WTC11 (cell line): ENCODE results near the gene PLA1A. TPM values are rescaled to one million over a fixed set of nuclear protein-coding genes. Genes with fewer than 3 reads are reported as not detected.

Experiments used
- ATAC-seq: fragments of 200-7000 bp; cut with Tn5 transposase; 2 replicates; pipeline ENCODE4 v1.10.0; 2021; ENCODE audit warnings: mild to moderate bottlenecking, moderate library complexity
- CTCF ChIA-PET: fragments of 300-600 bp; sonication (Branson Sonifier 250); formaldehyde crosslinking; loops from one replicate; lab custom pipeline; 2021; ENCODE audit warnings: antibody characterized with exemption; lab: Charles Lee
- POLR2A ChIA-PET: fragments of 350-600 bp; sonication (Branson Sonifier 250); formaldehyde crosslinking; loops from one replicate; lab custom pipeline; 2021; ENCODE audit warnings: antibody characterized with exemption; lab: Charles Lee
- DNase-seq: peaks from one replicate; pipeline ENCODE4 v3.0.0; 2021; ENCODE audit warnings: low spot score
- H3K27ac Mint-ChIP-seq: 2 replicates; pipeline ENCODE4 v1.8.0; 2021; ENCODE audit warnings: mixed read lengths
- H3K27me3 Mint-ChIP-seq: 2 replicates; pipeline ENCODE4 v1.8.0; 2021; ENCODE audit warnings: low read depth, mild to moderate bottlenecking, moderate library complexity, mixed read lengths
- H3K36me3 Mint-ChIP-seq: 2 replicates; pipeline ENCODE4 v1.8.0; 2021; ENCODE audit warnings: mixed read lengths
- H3K4me1 Mint-ChIP-seq: 2 replicates; pipeline ENCODE4 v1.8.0; 2022; ENCODE audit warnings: mixed read lengths
- H3K4me3 Mint-ChIP-seq: 2 replicates; pipeline ENCODE4 v1.8.0; 2021; ENCODE audit warnings: mild to moderate bottlenecking, moderate library complexity, mixed read lengths
- H3K9me3 Mint-ChIP-seq: 2 replicates; pipeline ENCODE4 v1.8.0; 2021; ENCODE audit warnings: mixed read lengths
- AFF4 ChIP-seq: sonication (generic); formaldehyde crosslinking; IDR thresholded peaks from 2 replicates; pipeline ENCODE4 v1.8.1; 2023; ENCODE audit warnings: mild to moderate bottlenecking, missing genetic modification reagents, borderline replicate concordance
- CDX4 ChIP-seq: fragments of 250-450 bp; sonication (Bioruptor Pico); IDR thresholded peaks from 2 replicates; pipeline ENCODE4 v1.9.0; 2021; ENCODE audit warnings: moderate library complexity, mild to moderate bottlenecking, inconsistent platforms, borderline replicate concordance
- ETV6 ChIP-seq: sonication (generic); formaldehyde crosslinking; IDR thresholded peaks from 2 replicates; pipeline ENCODE4 v1.8.1; 2022; ENCODE audit warnings: mild to moderate bottlenecking, missing genetic modification reagents
- GABPB1 ChIP-seq: sonication (generic); formaldehyde crosslinking; IDR thresholded peaks from 2 replicates; pipeline ENCODE4 v1.8.1; 2023; ENCODE audit warnings: mild to moderate bottlenecking, missing genetic modification reagents
- GTF2I ChIP-seq: fragments of 250-450 bp; sonication (Bioruptor Pico); conservative IDR thresholded peaks from 2 replicates; pipeline ENCODE4 v1.4.0; 2021; ENCODE audit warnings: mild to moderate bottlenecking
- IRF2 ChIP-seq: sonication (generic); formaldehyde crosslinking; IDR thresholded peaks from 2 replicates; pipeline ENCODE4 v1.8.0; 2022; ENCODE audit warnings: low read depth, missing genetic modification reagents, borderline replicate concordance
- JAZF1 ChIP-seq: fragments of 250-450 bp; sonication (Bioruptor Pico); IDR thresholded peaks from 2 replicates; pipeline ENCODE4 v1.9.0; 2021; ENCODE audit warnings: moderate library complexity, mild to moderate bottlenecking, inconsistent platforms
- NFATC4 ChIP-seq: fragments of 250-450 bp; sonication (Bioruptor Pico); IDR thresholded peaks from 2 replicates; pipeline ENCODE4 v1.9.0; 2021; ENCODE audit warnings: mild to moderate bottlenecking
- NFYB ChIP-seq: sonication (generic); formaldehyde crosslinking; conservative IDR thresholded peaks from 2 replicates; pipeline ENCODE4 v1.8.0; 2022; ENCODE audit warnings: low read depth, missing genetic modification reagents
- OVOL2 ChIP-seq: fragments of 250-450 bp; sonication (Bioruptor Pico); IDR thresholded peaks from 2 replicates; pipeline ENCODE4 v1.9.0; 2021; ENCODE audit warnings: mild to moderate bottlenecking, borderline replicate concordance
- PRDM15 ChIP-seq: sonication (generic); formaldehyde crosslinking; IDR thresholded peaks from 2 replicates; pipeline ENCODE4 v1.8.0; 2022; ENCODE audit warnings: missing genetic modification reagents
- PREB ChIP-seq: sonication (generic); formaldehyde crosslinking; IDR thresholded peaks from 2 replicates; pipeline ENCODE4 v1.8.1; 2022; ENCODE audit warnings: mild to moderate bottlenecking, missing genetic modification reagents, moderate library complexity, borderline replicate concordance
- RORB ChIP-seq: fragments of 250-450 bp; sonication (Bioruptor Pico); IDR thresholded peaks from 2 replicates; pipeline ENCODE4 v1.9.0; 2021; ENCODE audit warnings: mild to moderate bottlenecking
- SOX15 ChIP-seq: fragments of 250-450 bp; sonication (Bioruptor Pico); IDR thresholded peaks from 2 replicates; pipeline ENCODE4 v1.9.0; 2021; ENCODE audit warnings: mild to moderate bottlenecking
- STAT6 ChIP-seq: sonication (generic); formaldehyde crosslinking; conservative IDR thresholded peaks from 2 replicates; pipeline ENCODE4 v1.8.1; 2023; ENCODE audit warnings: mild to moderate bottlenecking, low read depth, missing genetic modification reagents, moderate library complexity
- TEAD1 ChIP-seq: sonication (generic); formaldehyde crosslinking; IDR thresholded peaks from 2 replicates; pipeline ENCODE4 v1.8.0; 2022; ENCODE audit warnings: mild to moderate bottlenecking, missing genetic modification reagents
- ZMAT4 ChIP-seq: fragments of 250-450 bp; sonication (Bioruptor Pico); IDR thresholded peaks from 2 replicates; pipeline ENCODE4 v1.9.0; 2021; ENCODE audit warnings: mild to moderate bottlenecking
- ZNF138 ChIP-seq: sonication (generic); formaldehyde crosslinking; conservative IDR thresholded peaks from 2 replicates; pipeline ENCODE4 v1.8.1; 2022; ENCODE audit warnings: mild to moderate bottlenecking, moderate library complexity, missing genetic modification reagents
- ZNF317 ChIP-seq: sonication (generic); formaldehyde crosslinking; IDR thresholded peaks from 2 replicates; pipeline ENCODE4 v1.8.1; 2023; ENCODE audit warnings: low read depth, mild to moderate bottlenecking, moderate library complexity, missing genetic modification reagents, borderline replicate concordance
- total RNA-seq: library from RNA; stranded (reverse); gene quantifications from 3 replicates; pipeline ENCODE4 v1.2.3, GENCODE V29; 2021

Gene PLA1A
- total RNA-seq, 1 experiment from 2014 or later: not detected

- DNase-seq (no peak), ATAC-seq (no peak)
- H3K4me1 Mint-ChIP-seq: peaks cover 9% of the 10 kb centered on the region; the same call in 1 of the 2 replicates
- TF ChIP-seq IRF2 (CRISPR knock-in tag) (no peak), ZNF138 (CRISPR knock-in tag) (no peak)
- POLR2A ChIA-PET: no interaction called here
- H3K27me3 Mint-ChIP-seq: peaks cover 2% of the 10 kb centered on the region
- CTCF ChIA-PET: interaction anchor here (0.8 to 1.0 kb wide), 2 partner anchors 42 to 122 kb away, joined by 3 to 5 read pairs; no protein-coding TSS in a partner anchor
- H3K36me3 Mint-ChIP-seq: no peaks in the 10 kb centered on the region
- H3K9me3 Mint-ChIP-seq: peaks cover 2% of the 10 kb centered on the region; the same call in 1 of the 2 replicates
- H3K4me3 Mint-ChIP-seq: no peak overlapping the region
- H3K27ac Mint-ChIP-seq: no peak overlapping the region
These were observed 38.9 kb upstream of the PLA1A start for GRCh38 chr3:119558626-119559317.

- TF ChIP-seq OVOL2 (CRISPR knock-in tag) (no peak), ZNF317 (CRISPR knock-in tag) (no peak), SOX15 (CRISPR knock-in tag) (no peak), NFATC4 (CRISPR knock-in tag) (no peak), PREB (CRISPR knock-in tag) (no peak), ZMAT4 (CRISPR knock-in tag) (no peak), RORB (CRISPR knock-in tag) (no peak), GTF2I (CRISPR knock-in tag) (no peak), CDX4 (no peak), ETV6 (CRISPR knock-in tag) (no peak), STAT6 (CRISPR knock-in tag) (no peak), JAZF1 (CRISPR knock-in tag) (no peak), TEAD1 (no peak), NFYB (CRISPR knock-in tag) (no peak), GABPB1 (CRISPR knock-in tag) (no peak), AFF4 (CRISPR knock-in tag) (no peak), PRDM15 (CRISPR knock-in tag) (no peak)
- TF ChIP-seq, all 79 proteins: peak for 0
- H3K4me1 Mint-ChIP-seq: peaks cover 9% of the 10 kb centered on the region; the same call in 1 of the 2 replicates
- no peaks in the 10 kb centered on the region for H3K36me3 Mint-ChIP-seq
- ATAC-seq: peak; percentile 98
- no peak within 1 kb of the TSS for H3K27ac Mint-ChIP-seq
- DNase-seq: peak; percentile 65
- H3K9me3 Mint-ChIP-seq: peaks cover 3% of the 10 kb centered on the region; the same call in 1 of the 2 replicates
- ChIA-PET POLR2A (no interaction called here), CTCF (interaction anchor here (0.6 to 1.1 kb wide), 6 partner anchors 13 to 676 kb away, joined by 3 to 5 read pairs (median 3); no protein-coding TSS in a partner anchor)
- no peak within 1 kb of the TSS for H3K4me3 Mint-ChIP-seq
- H3K27me3 Mint-ChIP-seq: peaks cover 4% of the 10 kb centered on the region
These were observed 38.2 kb upstream of the PLA1A start, which contains the start of gene CD80 for GRCh38 chr3:119559441-119559963. Gene CD80, minus strand, starts transcription at chr3:119559614. Its CDS starts 1,886 bp downstream, at chr3:119557728.
